Skeletal muscle cell (primary cell): Measurements from ENCODE around the gene CPD.
A peak's percentile ranks its signal among the peaks of the same experiment; 100 is the strongest.

Experiments used
- DNase-seq: peaks from one replicate; pipeline ENCODE4 v3.0.0-alpha.2; 2010; ENCODE audit warnings: low read depth
- H3K4me3 ChIP-seq: 2 replicates; pipeline ENCODE4 v1.5.1; 2011; ENCODE audit warnings: low read depth, mild to moderate bottlenecking, control low read depth, low read length, moderate library complexity

The CPD gene

GRCh38 chr17:30476726-30477082 is 98.0 kb downstream of the CPD start:
- H3K4me3 ChIP-seq = peak overlapping the region; percentile 95
- DNase-seq = no peak

GRCh38 chr17:30477083-30477773 is 98.5 kb downstream of the CPD start, which contains the start of gene GOSR1:
Gene GOSR1, plus strand, starts transcription at chr17:30477408. Its CDS starts 26 bp downstream, at chr17:30477434.
- peak within 1 kb of the TSS; percentile 95 for H3K4me3 ChIP-seq
- DNase-seq = peak; percentile 83

GRCh38 chr17:30477774-30478115 is 99.0 kb downstream of the CPD start:
- peak overlapping the region; percentile 95 for H3K4me3 ChIP-seq
- DNase-seq = no peak

GRCh38 chr17:30482555-30482954 is 103.8 kb downstream of the CPD start:
- no peak overlapping the region for H3K4me3 ChIP-seq
- DNase-seq = no peak

- DNase-seq = no peak
- H3K4me3 ChIP-seq = no peak overlapping the region
Observed at GRCh38 chr17:30483159-30483558, 104.4 kb downstream of the CPD start.

- no peak for DNase-seq
- H3K4me3 ChIP-seq = no peak overlapping the region
Observed at GRCh38 chr17:30493780-30494179, 115.1 kb downstream of the CPD start.

GRCh38 chr17:30495586-30495985 is 116.9 kb downstream of the CPD start:
- no peak for DNase-seq

GRCh38 chr17:30503558-30503957 is 124.8 kb downstream of the CPD start:
- H3K4me3 ChIP-seq = no peak overlapping the region
- DNase-seq = no peak

More at GRCh38 chr17:30495586-30495985, 116.9 kb downstream of the CPD start:
- H3K4me3 ChIP-seq = no peak overlapping the region

GRCh38 chr17:30505868-30506417 is 127.2 kb downstream of the CPD start:
- no peak for DNase-seq
- no peak overlapping the region for H3K4me3 ChIP-seq

GRCh38 chr17:30506481-30506880 is 127.8 kb downstream of the CPD start:
- no peak for DNase-seq
- no peak overlapping the region for H3K4me3 ChIP-seq

- H3K4me3 ChIP-seq = no peak overlapping the region
- DNase-seq = no peak
Observed at GRCh38 chr17:30513346-30513745, 134.6 kb downstream of the CPD start.

GRCh38 chr17:30514895-30515596 is 136.3 kb downstream of the CPD start:
- DNase-seq = no peak
- H3K4me3 ChIP-seq = no peak overlapping the region

GRCh38 chr17:30517786-30518185 is 139.1 kb downstream of the CPD start:
- no peak for DNase-seq
- H3K4me3 ChIP-seq = no peak overlapping the region

GRCh38 chr17:30519166-30519565 is 140.4 kb downstream of the CPD start:
- H3K4me3 ChIP-seq = no peak overlapping the region
- no peak for DNase-seq
